CD8-positive, alpha-beta memory T cell (primary cell): ENCODE results near the gene PKP4. TPM values are rescaled to one million over a fixed set of nuclear protein-coding genes. Genes with fewer than 3 reads are reported as not detected.
A peak's percentile ranks its signal among the peaks of the same experiment; 100 is the strongest.

Experiments used
- CTCF ChIA-PET: fragments of 350-600 bp; sonication (Branson Sonifier 250); formaldehyde crosslinking; loops from one replicate; lab custom pipeline; 2021; ENCODE audit warnings: antibody characterized with exemption; lab: Charles Lee
- POLR2A ChIA-PET: fragments of 350-600 bp; sonication (Branson Sonifier 250); formaldehyde crosslinking; loops from one replicate; lab custom pipeline; 2021; ENCODE audit warnings: antibody characterized with exemption; lab: Charles Lee
- DNase-seq, 5 donors: peaks; one replicate each; pipeline versions ENCODE4 v3.0.0 to v3.0.0-alpha.2; 2020 to 2022; ENCODE audit warnings: mixed read lengths in 1 of 5
- H3K27ac ChIP-seq: one replicate; pipeline ENCODE4 v1.7.0; 2013; ENCODE audit warnings: low read depth, mild to moderate bottlenecking, low read length, moderate library complexity
- H3K27me3 ChIP-seq: 2 replicates; pipeline ENCODE4 v1.7.0; 2013; ENCODE audit warnings: low read length, mild to moderate bottlenecking; ENCODE audit not compliant: insufficient read depth, poor library complexity, severe bottlenecking
- H3K36me3 ChIP-seq: 2 replicates; pipeline ENCODE4 v1.7.0; 2013; ENCODE audit warnings: mild to moderate bottlenecking, low read length, moderate library complexity; ENCODE audit not compliant: insufficient read depth
- H3K4me1 ChIP-seq: 2 replicates; pipeline ENCODE4 v1.7.0; 2013; ENCODE audit warnings: mild to moderate bottlenecking, low read length, moderate library complexity; ENCODE audit not compliant: insufficient read depth
- H3K4me3 ChIP-seq: 2 replicates; pipeline ENCODE4 v1.7.0; 2013; ENCODE audit warnings: mild to moderate bottlenecking, low read length
- H3K9me3 ChIP-seq: 2 replicates; pipeline ENCODE4 v1.7.0; 2013; ENCODE audit warnings: mild to moderate bottlenecking, low read length
- H3K27ac Mint-ChIP-seq, 8 donors: one replicate each; pipeline ENCODE4 v1.8.0; 2020 to 2021; ENCODE audit warnings: mixed read lengths in 8 of 8, mild to moderate bottlenecking in 6 of 8, inconsistent platforms in 3 of 8, moderate library complexity in 3 of 8
- H3K27me3 Mint-ChIP-seq, 2 donors: one replicate each; pipeline ENCODE4 v1.8.0; 2020 to 2021; ENCODE audit warnings: mixed read lengths in 2 of 2, mild to moderate bottlenecking in 1 of 2, moderate library complexity in 1 of 2
- H3K36me3 Mint-ChIP-seq, 3 donors: one replicate each; pipeline ENCODE4 v1.8.0; 2020 to 2021; ENCODE audit warnings: mixed read lengths in 3 of 3, inconsistent platforms in 1 of 3, mild to moderate bottlenecking in 1 of 3
- H3K4me1 Mint-ChIP-seq, 3 donors: one replicate each; pipeline ENCODE4 v1.8.0; 2020 to 2021; ENCODE audit warnings: mixed read lengths in 3 of 3, inconsistent platforms in 1 of 3, mild to moderate bottlenecking in 1 of 3
- H3K4me3 Mint-ChIP-seq, 7 donors: one replicate each; pipeline ENCODE4 v1.8.0; 2020 to 2021; ENCODE audit warnings: mixed read lengths in 7 of 7, mild to moderate bottlenecking in 6 of 7, moderate library complexity in 4 of 7, inconsistent platforms in 2 of 7
- H3K9me3 Mint-ChIP-seq, 5 donors: one replicate each; pipeline ENCODE4 v1.8.0; 2020 to 2022; ENCODE audit warnings: mixed read lengths in 5 of 5, mild to moderate bottlenecking in 3 of 5, moderate library complexity in 2 of 5, inconsistent platforms in 1 of 5
- polyA plus RNA-seq: library from polyadenylated mRNA; unstranded; fragments of 300-500 nt; fragmentation: Illumina TruSeq; gene quantifications from one replicate; pipeline ENCODE4 v1.2.3, GENCODE V29; 2021
- total RNA-seq, 2 experiments: library from RNA; stranded (reverse); gene quantifications; one replicate each; pipeline ENCODE4 v1.2.3, GENCODE V29; 2021

Gene PKP4
- total and polyA plus RNA-seq, 3 experiments from 2014 or later = 1.5 to 32.2 (median 29.6) TPM

DNA sequence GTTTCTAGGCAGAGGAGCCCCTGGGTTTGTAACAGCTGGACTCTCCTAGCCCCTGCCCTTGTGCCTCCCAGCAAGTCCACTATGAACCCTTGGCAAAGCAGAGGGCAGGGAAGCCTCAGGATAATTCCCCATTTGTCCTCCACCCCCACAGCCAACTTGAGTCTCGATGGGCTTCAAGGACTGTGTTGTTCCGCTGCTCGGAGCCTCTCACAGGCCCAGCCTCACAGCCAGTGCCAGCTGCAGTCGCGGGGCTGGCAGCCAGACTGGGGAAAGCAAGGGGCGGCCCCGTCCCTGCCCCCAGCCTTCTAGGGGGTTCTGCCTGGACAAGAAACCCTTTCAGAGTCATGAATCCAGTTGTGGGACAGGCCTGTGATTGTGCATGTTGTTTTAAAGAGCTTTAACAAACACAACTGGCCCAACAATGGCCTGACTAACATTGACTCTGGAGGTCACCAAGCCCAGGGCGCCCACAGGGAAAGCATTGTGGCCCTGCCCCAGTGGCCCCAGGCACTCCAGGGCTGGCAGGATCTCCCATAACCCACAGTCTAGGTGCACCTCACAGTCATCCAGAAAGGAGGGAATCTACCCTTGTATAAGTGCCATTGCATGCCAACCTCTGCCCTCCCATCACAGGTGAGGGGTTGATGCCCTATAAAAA lies 266.6 kb downstream of the PKP4 start:
- Mint-ChIP-seq H3K4me1 (no peaks in the 10 kb centered on the region), H3K36me3 (no peaks in the 10 kb centered on the region), H3K27me3 (peaks cover 6 to 20% of the 10 kb centered on the region in 2 donors), H3K9me3 (no peaks in the 10 kb centered on the region), H3K4me3 (no peak overlapping the region), H3K27ac (no peak overlapping the region)
- ChIA-PET POLR2A (no interaction called here), CTCF (no interaction called here)
- Histone ChIP-seq H3K9me3 (no peaks in the 10 kb centered on the region), H3K27ac (no peak overlapping the region), H3K27me3 (no peaks in the 10 kb centered on the region), H3K4me1 (no peaks in the 10 kb centered on the region), H3K4me3 (no peak overlapping the region), H3K36me3 (no peaks in the 10 kb centered on the region)
- DNase-seq = no peak

DNA sequence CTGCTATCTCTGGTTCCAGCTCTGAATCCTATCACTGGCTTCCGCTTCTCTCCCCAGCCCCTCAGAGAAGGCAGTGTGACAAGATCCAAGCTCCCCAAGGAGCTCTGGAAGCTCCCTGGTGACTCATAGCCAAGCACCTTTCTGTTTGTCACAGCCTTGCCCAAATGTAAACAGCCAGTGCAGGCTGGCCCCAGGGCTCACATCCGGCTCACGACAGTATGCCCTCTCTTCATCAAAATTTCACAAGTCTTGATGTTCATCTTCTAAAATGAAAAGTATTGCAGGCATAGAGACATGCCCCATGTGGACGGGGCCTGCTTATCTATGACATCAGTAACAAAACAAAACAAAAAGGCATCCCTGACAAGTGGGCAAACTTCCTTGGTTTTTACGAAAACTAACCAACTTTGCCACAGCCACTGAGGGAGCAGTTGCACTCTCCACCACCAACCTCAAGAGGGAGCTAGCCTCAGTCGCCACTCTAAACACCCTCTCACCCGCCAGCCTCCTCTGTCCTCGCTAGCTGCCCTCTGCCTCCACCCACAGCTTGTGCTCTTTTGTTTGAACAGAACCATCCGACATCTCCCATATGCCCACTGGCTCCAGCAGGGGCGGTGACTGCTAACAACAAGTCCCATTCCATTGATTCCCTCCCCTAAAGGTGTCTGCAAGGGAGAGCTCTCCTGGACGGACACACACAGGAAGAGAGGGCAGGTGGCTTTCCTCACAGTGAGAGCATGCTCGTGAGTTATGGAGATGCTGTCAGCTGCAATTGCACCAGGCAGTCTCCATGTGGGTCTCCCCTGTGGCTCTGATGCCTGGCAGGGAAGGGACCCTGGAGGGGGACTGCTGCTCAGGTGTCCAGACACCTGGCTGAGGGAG lies 267.4 kb downstream of the PKP4 start:
- Histone ChIP-seq H3K9me3 (no peaks in the 10 kb centered on the region), H3K4me3 (no peak overlapping the region), H3K27me3 (no peaks in the 10 kb centered on the region), H3K36me3 (no peaks in the 10 kb centered on the region), H3K4me1 (no peaks in the 10 kb centered on the region), H3K27ac (no peak overlapping the region)
- no peak for DNase-seq
- no peaks in the 10 kb centered on the region for H3K4me1 Mint-ChIP-seq
- H3K9me3 Mint-ChIP-seq = no peaks in the 10 kb centered on the region
- no peak overlapping the region for H3K27ac Mint-ChIP-seq
- no peak overlapping the region for H3K4me3 Mint-ChIP-seq
- POLR2A ChIA-PET = no interaction called here
- CTCF ChIA-PET = no interaction called here
- no peaks in the 10 kb centered on the region for H3K36me3 Mint-ChIP-seq
- peaks cover 3 to 24% of the 10 kb centered on the region in 2 donors for H3K27me3 Mint-ChIP-seq

DNA sequence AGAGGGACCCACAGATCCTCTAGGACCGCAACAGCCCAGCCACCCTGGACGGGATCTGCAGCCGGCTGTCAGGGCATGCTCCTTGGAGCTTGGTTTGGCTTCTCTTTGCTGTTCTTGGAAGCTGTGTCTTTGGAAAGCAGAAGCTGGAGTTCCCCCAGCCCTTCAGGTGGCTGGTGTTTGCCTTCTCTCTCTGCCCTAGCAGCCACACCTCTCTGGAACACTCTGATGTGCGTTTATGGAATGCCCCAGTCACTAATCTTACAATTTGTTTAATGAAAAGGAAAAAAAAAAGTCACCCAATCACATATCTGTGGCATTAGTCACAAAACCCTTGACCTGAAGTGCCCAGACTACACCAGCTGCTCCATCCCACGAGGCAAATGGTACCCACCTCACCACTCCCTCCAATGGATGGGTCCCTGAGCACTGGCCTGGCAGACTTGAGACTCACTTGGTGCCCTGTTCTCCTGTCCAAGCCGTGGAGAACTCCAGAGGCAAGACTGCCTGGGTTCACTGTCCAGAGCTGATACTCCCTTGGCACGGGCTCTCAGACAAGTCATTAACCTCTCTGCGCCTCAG lies 268.1 kb downstream of the PKP4 start:
- Histone ChIP-seq H3K4me3 (no peak overlapping the region), H3K9me3 (no peaks in the 10 kb centered on the region), H3K4me1 (no peaks in the 10 kb centered on the region), H3K36me3 (no peaks in the 10 kb centered on the region), H3K27ac (no peak overlapping the region), H3K27me3 (no peaks in the 10 kb centered on the region)
- ChIA-PET CTCF (no interaction called here), POLR2A (no interaction called here)
- Mint-ChIP-seq H3K36me3 (no peaks in the 10 kb centered on the region), H3K4me1 (no peaks in the 10 kb centered on the region), H3K4me3 (no peak overlapping the region), H3K27me3 (peaks cover 5 to 21% of the 10 kb centered on the region in 2 donors), H3K27ac (peak overlapping the region in 1 of 8 donors; percentile 60), H3K9me3 (no peaks in the 10 kb centered on the region)
- DNase-seq = no peak

DNA sequence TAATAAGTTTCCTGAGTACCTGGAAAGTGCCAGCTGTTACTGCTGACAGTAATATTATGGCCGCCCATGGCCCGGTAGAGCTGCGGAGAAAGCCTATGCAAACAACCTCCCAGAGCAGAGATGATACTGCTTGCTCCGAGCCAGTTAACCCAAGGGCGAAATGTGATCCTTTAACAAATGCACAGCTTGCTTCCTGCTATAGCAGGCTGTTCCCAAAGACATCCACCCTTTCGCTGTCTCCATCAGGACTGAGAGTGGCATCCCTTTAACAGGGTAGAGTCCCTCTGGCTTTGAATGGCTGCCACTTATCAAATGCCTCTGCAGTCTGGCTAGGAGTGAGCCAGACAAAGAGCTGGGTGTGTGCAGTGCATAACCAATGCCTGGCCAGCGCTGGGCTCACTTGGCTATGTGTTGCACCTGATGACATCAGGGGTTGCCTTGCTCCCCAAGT lies 268.7 kb downstream of the PKP4 start:
- no peak for DNase-seq
- Histone ChIP-seq H3K9me3 (no peaks in the 10 kb centered on the region), H3K4me3 (no peak overlapping the region), H3K27me3 (no peaks in the 10 kb centered on the region), H3K27ac (no peak overlapping the region), H3K4me1 (no peaks in the 10 kb centered on the region), H3K36me3 (no peaks in the 10 kb centered on the region)
- Mint-ChIP-seq H3K27me3 (peaks cover 6 to 19% of the 10 kb centered on the region in 2 donors), H3K4me3 (no peak overlapping the region), H3K27ac (peak overlapping the region in 1 of 8 donors; percentile 60), H3K4me1 (no peaks in the 10 kb centered on the region), H3K36me3 (no peaks in the 10 kb centered on the region), H3K9me3 (no peaks in the 10 kb centered on the region)
- ChIA-PET POLR2A (no interaction called here), CTCF (no interaction called here)

DNA sequence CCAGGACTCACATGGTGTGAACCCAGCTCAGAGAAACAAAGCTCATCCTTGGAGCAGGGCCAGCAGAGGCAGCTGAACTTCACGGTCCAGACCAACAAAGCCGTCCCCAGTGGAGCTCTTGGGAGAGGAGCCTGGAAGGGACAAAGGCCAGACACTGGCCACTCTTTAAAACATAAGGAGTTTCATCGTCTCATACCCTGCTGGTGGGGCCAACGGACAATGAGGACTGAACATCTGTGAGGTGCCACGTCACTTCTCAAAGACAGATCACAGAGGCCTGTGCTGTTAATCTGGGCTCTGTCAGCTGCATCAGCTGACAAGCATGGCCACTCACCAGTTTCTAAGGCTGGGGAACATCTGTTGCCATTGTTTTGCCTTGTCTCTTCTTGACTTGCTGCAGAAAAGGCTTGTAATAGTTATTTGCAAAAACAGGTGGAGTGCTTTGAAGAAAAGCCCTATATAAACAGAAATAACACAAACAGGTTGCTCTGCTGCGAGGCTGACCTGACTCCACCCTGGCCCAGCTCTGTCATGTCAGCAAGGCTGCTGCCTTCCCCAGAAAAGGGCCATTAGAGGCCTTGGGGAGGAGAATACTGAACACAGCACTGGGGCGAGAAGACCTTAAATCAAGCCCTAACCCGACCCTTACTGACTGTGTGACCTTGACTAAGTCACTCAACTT lies 270.3 kb downstream of the PKP4 start:
- Mint-ChIP-seq H3K9me3 (no peaks in the 10 kb centered on the region), H3K27me3 (peaks cover 9 to 14% of the 10 kb centered on the region in 2 donors), H3K4me3 (no peak overlapping the region), H3K4me1 (no peaks in the 10 kb centered on the region), H3K27ac (no peak overlapping the region), H3K36me3 (no peaks in the 10 kb centered on the region)
- Histone ChIP-seq H3K4me3 (no peak overlapping the region), H3K4me1 (no peaks in the 10 kb centered on the region), H3K27ac (no peak overlapping the region), H3K36me3 (no peaks in the 10 kb centered on the region), H3K9me3 (no peaks in the 10 kb centered on the region), H3K27me3 (no peaks in the 10 kb centered on the region)
- ChIA-PET POLR2A (no interaction called here), CTCF (no interaction called here)
- no peak for DNase-seq

DNA sequence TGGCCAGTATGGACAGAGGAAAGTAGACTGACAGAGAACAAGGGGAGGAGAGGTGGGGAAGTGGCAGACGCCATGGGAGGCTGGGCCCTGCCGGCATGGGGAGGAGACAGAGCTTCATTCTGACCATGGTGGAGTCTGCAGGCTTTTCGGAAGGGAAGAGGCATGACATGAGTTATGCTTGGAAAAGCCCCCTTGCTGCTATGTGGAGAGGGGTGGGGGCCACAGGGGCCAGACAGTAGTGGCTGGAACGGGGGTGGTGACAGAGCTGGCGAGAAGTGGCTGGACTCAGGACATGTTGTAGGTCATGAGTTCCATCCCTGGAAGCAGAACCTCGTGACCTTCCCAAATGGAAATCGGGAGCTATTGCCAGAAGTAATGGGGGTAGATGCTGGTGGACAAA lies 271.7 kb downstream of the PKP4 start:
- H3K9me3 ChIP-seq = no peaks in the 10 kb centered on the region
- Mint-ChIP-seq H3K4me1 (no peaks in the 10 kb centered on the region), H3K36me3 (no peaks in the 10 kb centered on the region), H3K4me3 (no peak overlapping the region), H3K27me3 (peaks cover 9 to 13% of the 10 kb centered on the region in 2 donors), H3K27ac (no peak overlapping the region), H3K9me3 (no peaks in the 10 kb centered on the region)
- no peaks in the 10 kb centered on the region for H3K36me3 ChIP-seq
- no peaks in the 10 kb centered on the region for H3K4me1 ChIP-seq
- no peak overlapping the region for H3K27ac ChIP-seq
- no peak for DNase-seq
- ChIA-PET POLR2A (no interaction called here), CTCF (no interaction called here)
- H3K27me3 ChIP-seq = no peaks in the 10 kb centered on the region
- H3K4me3 ChIP-seq = no peak overlapping the region

DNA sequence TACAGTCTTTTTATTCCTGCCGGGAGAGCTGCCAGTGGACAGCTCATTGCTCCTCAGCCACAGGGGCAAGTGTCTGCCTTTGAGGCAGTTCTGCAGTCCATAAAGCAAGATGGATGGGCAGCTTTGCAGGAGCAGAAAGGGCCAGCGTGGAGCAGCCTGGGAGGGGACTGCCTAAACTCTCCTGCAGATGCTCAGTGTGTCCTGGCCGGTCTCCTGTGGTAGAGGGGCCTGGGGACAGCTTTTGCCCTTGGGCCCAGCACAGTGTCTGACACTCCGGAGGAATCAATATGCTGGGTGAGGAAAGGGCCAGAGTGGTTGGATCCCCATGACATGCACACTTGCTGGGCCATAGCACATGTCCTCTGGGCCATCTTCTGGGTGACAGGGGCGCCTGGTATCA lies 272.7 kb downstream of the PKP4 start:
- Histone ChIP-seq H3K4me1 (no peaks in the 10 kb centered on the region), H3K36me3 (no peaks in the 10 kb centered on the region), H3K9me3 (no peaks in the 10 kb centered on the region), H3K27ac (no peak overlapping the region), H3K4me3 (no peak overlapping the region), H3K27me3 (no peaks in the 10 kb centered on the region)
- H3K27me3 Mint-ChIP-seq = peaks cover 9% of the 10 kb centered on the region in 2 donors
- H3K4me1 Mint-ChIP-seq = no peaks in the 10 kb centered on the region
- no peaks in the 10 kb centered on the region for H3K9me3 Mint-ChIP-seq
- H3K36me3 Mint-ChIP-seq = no peaks in the 10 kb centered on the region
- H3K27ac Mint-ChIP-seq = peak overlapping the region in 1 of 8 donors; percentile 63
- DNase-seq = no peak
- no peak overlapping the region for H3K4me3 Mint-ChIP-seq
- POLR2A ChIA-PET = no interaction called here
- CTCF ChIA-PET = no interaction called here
